ENCODE measurements around the gene SRRM4. TPM values are rescaled to one million over a fixed set of nuclear protein-coding genes. Genes with fewer than 3 reads are reported as not detected.

SRRM4 gene
- total and polyA plus RNA-seq, 2 donors (not counting 1 experiment from before 2014, with no cell fraction given) = not detected

- Histone ChIP-seq H3K9ac (ENCODE audit: insufficient read depth, low read length) (no peak overlapping the region), H4K20me1 (ENCODE audit: control insufficient read depth, extremely low read depth, insufficient read depth, low read length) (no peaks in the 10 kb centered on the region), H3K79me2 (ENCODE audit: control insufficient read depth, insufficient read depth, low read length) (no peaks in the 10 kb centered on the region), H3K4me3 (replicated peaks in 1 of 4; ENCODE audit: control extremely low read depth in 1 of 4, insufficient read depth in 1 of 4, low read depth in 3 of 4, low read length in 4 of 4) (no peak overlapping the region), H3K27me3 (ENCODE audit: control insufficient read depth, insufficient read depth, low read length) (no peaks in the 10 kb centered on the region), H3K36me3 (ENCODE audit: control insufficient read depth, insufficient read depth, low read length) (no peaks in the 10 kb centered on the region), H2AFZ (ENCODE audit: low read length) (no peak overlapping the region), H3K4me2 (ENCODE audit: extremely low read depth, insufficient read depth, low read length) (no peak overlapping the region), H3K27ac (ENCODE audit: insufficient read depth, low read length) (no peak overlapping the region), H3K4me1 (ENCODE audit: control insufficient read depth, extremely low read depth, insufficient read depth, low read length) (no peaks in the 10 kb centered on the region), H3K9me3 (ENCODE audit: control insufficient read depth, insufficient read depth, low read depth, low read length) (no peaks in the 10 kb centered on the region)
- TF ChIP-seq EZH2 (IDR thresholded peaks at IDR 0.05; ENCODE audit: low read length, missing control alignments) = no peak
- TF ChIP-seq CTCF (conservative IDR thresholded peaks at IDR 0.05 in 1 of 2, IDR thresholded peaks at IDR 0.05 in 1 of 2; ENCODE audit: low read depth in 1 of 2, low read length in 2 of 2) = no peak
- DNase-seq (ENCODE audit: low read depth in 2 of 2) = no peak
These were observed 70.1 kb downstream of the SRRM4 start for GRCh38 chr12:119051474-119051873.

GRCh38 chr12:119052001-119052400 lies 70.7 kb downstream of the SRRM4 start:
- no peak overlapping the region for H3K4me3 ChIP-seq (replicated peaks in 1 of 4; ENCODE audit: control extremely low read depth in 1 of 4, insufficient read depth in 1 of 4, low read depth in 3 of 4, low read length in 4 of 4)

GRCh38 chr12:119055977-119056376 lies 74.6 kb downstream of the SRRM4 start:
- no peak overlapping the region for H3K4me2 ChIP-seq (ENCODE audit: extremely low read depth, insufficient read depth, low read length)
- no peaks in the 10 kb centered on the region for H3K79me2 ChIP-seq (ENCODE audit: control insufficient read depth, insufficient read depth, low read length)
- no peak overlapping the region for H3K27ac ChIP-seq (ENCODE audit: insufficient read depth, low read length)
- H2AFZ ChIP-seq (ENCODE audit: low read length) = no peak overlapping the region
- H3K9ac ChIP-seq (ENCODE audit: insufficient read depth, low read length) = no peak overlapping the region
- TF ChIP-seq EZH2 (IDR thresholded peaks at IDR 0.05; ENCODE audit: low read length, missing control alignments) (no peak), CTCF (conservative IDR thresholded peaks at IDR 0.05 in 1 of 2, IDR thresholded peaks at IDR 0.05 in 1 of 2; ENCODE audit: low read depth in 1 of 2, low read length in 2 of 2) (no peak)
- H3K36me3 ChIP-seq (ENCODE audit: control insufficient read depth, insufficient read depth, low read length) = no peaks in the 10 kb centered on the region
- H3K9me3 ChIP-seq (ENCODE audit: control insufficient read depth, insufficient read depth, low read depth, low read length) = no peaks in the 10 kb centered on the region
- H3K4me3 ChIP-seq (replicated peaks in 1 of 4; ENCODE audit: control extremely low read depth in 1 of 4, insufficient read depth in 1 of 4, low read depth in 3 of 4, low read length in 4 of 4) = no peak overlapping the region
- H3K27me3 ChIP-seq (ENCODE audit: control insufficient read depth, insufficient read depth, low read length) = no peaks in the 10 kb centered on the region
- H4K20me1 ChIP-seq (ENCODE audit: control insufficient read depth, extremely low read depth, insufficient read depth, low read length) = no peaks in the 10 kb centered on the region
- no peak for DNase-seq (ENCODE audit: low read depth in 2 of 2)
- H3K4me1 ChIP-seq (ENCODE audit: control insufficient read depth, extremely low read depth, insufficient read depth, low read length) = no peaks in the 10 kb centered on the region

More at GRCh38 chr12:119052001-119052400, 70.7 kb downstream of the SRRM4 start:
- Histone ChIP-seq H3K36me3 (ENCODE audit: control insufficient read depth, insufficient read depth, low read length) (no peaks in the 10 kb centered on the region), H3K27ac (ENCODE audit: insufficient read depth, low read length) (no peak overlapping the region), H3K79me2 (ENCODE audit: control insufficient read depth, insufficient read depth, low read length) (no peaks in the 10 kb centered on the region), H3K9ac (ENCODE audit: insufficient read depth, low read length) (no peak overlapping the region), H3K9me3 (ENCODE audit: control insufficient read depth, insufficient read depth, low read depth, low read length) (no peaks in the 10 kb centered on the region), H2AFZ (ENCODE audit: low read length) (no peak overlapping the region), H3K4me2 (ENCODE audit: extremely low read depth, insufficient read depth, low read length) (no peak overlapping the region), H3K27me3 (ENCODE audit: control insufficient read depth, insufficient read depth, low read length) (no peaks in the 10 kb centered on the region), H3K4me1 (ENCODE audit: control insufficient read depth, extremely low read depth, insufficient read depth, low read length) (no peaks in the 10 kb centered on the region), H4K20me1 (ENCODE audit: control insufficient read depth, extremely low read depth, insufficient read depth, low read length) (no peaks in the 10 kb centered on the region)
- no peak for TF ChIP-seq EZH2 (IDR thresholded peaks at IDR 0.05; ENCODE audit: low read length, missing control alignments)
- no peak for TF ChIP-seq CTCF (conservative IDR thresholded peaks at IDR 0.05 in 1 of 2, IDR thresholded peaks at IDR 0.05 in 1 of 2; ENCODE audit: low read depth in 1 of 2, low read length in 2 of 2)
- no peak for DNase-seq (ENCODE audit: low read depth in 2 of 2)
